ENCODE results near the gene LPAR3.

Gene LPAR3

GRCh38 chr1:84774669-84775534 is 118.1 kb downstream of the LPAR3 start:
- H3K4me3 ChIP-seq (ENCODE audit: control insufficient read depth, low read depth, low read length) = no peak overlapping the region
- DNase-seq (ENCODE audit: low read depth) = no peak
- TF ChIP-seq, protein P1, sequence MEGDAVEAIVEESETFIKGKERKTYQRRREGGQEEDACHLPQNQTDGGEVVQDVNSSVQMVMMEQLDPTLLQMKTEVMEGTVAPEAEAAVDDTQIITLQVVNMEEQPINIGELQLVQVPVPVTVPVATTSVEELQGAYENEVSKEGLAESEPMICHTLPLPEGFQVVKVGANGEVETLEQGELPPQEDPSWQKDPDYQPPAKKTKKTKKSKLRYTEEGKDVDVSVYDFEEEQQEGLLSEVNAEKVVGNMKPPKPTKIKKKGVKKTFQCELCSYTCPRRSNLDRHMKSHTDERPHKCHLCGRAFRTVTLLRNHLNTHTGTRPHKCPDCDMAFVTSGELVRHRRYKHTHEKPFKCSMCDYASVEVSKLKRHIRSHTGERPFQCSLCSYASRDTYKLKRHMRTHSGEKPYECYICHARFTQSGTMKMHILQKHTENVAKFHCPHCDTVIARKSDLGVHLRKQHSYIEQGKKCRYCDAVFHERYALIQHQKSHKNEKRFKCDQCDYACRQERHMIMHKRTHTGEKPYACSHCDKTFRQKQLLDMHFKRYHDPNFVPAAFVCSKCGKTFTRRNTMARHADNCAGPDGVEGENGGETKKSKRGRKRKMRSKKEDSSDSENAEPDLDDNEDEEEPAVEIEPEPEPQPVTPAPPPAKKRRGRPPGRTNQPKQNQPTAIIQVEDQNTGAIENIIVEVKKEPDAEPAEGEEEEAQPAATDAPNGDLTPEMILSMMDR (conservative IDR thresholded peaks at IDR 0.05; ENCODE audit: control insufficient read depth, insufficient read depth, low read depth, low read length) = no peak

DNA sequence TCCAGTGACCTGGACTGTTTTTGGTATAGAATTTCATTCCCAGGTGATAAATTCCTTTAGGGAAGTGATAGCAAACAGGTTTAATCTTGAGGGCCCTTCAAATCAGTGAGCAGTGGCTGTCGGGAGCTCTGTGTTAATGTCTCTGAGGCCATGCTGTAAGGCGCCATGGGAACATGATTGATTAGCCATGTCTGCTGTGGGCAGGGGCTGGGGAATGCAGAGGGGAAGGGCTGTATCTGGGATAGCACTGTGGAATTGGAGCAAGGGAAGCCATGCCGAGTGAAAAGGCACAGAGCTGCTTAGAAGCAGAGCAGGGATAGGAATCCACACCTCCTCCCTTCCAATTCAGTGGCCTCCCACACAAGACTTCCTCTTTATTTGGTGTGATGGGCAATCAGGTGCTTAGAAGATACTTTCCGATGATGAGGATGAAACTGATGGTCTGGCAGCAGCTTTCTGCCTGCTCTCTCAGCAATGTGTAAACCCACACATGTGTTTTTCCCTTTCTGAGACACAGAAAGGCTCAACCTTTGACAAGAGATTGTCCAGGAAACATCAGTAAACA is 119.0 kb downstream of the LPAR3 start:
- TF ChIP-seq, protein P1 (conservative IDR thresholded peaks at IDR 0.05; ENCODE audit: control insufficient read depth, insufficient read depth, low read depth, low read length) = no peak
- H3K4me3 ChIP-seq (ENCODE audit: control insufficient read depth, low read depth, low read length) = no peak overlapping the region
- DNase-seq (ENCODE audit: low read depth) = no peak

GRCh38 chr1:84773195-84773594 is 119.8 kb downstream of the LPAR3 start:
- H3K4me3 ChIP-seq (ENCODE audit: control insufficient read depth, low read depth, low read length) = no peak overlapping the region
- DNase-seq (ENCODE audit: low read depth) = no peak
- TF ChIP-seq, protein P1 (conservative IDR thresholded peaks at IDR 0.05; ENCODE audit: control insufficient read depth, insufficient read depth, low read depth, low read length) = no peak

DNA sequence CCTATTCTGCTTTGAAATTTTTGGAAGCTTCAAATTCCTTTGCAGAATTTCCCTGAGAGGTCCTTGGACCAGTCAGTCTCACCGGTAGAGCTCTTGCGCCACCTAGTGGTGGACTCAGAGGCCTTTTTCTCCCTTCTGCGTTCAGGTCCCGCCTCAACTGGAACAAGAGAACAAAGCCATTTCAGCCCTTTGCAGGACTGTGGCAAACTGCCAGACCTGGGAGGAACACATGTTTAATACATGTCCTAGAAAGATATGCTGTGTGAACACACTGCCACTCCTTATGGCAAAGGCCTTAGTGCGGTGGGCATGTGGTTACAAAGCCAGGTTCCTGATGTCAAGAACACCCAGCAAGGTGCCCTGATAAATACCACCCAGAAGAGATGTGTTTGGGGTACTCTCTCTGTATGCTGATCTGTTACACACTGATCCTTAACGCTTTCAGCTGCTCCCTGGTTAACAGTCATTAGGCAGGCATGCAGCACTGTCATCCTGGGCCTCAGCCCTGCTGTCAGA is 120.5 kb downstream of the LPAR3 start:
- TF ChIP-seq, protein P1 (conservative IDR thresholded peaks at IDR 0.05; ENCODE audit: control insufficient read depth, insufficient read depth, low read depth, low read length) = peak; percentile 98
- H3K4me3 ChIP-seq (ENCODE audit: control insufficient read depth, low read depth, low read length) = no peak overlapping the region
- DNase-seq (ENCODE audit: low read depth) = peak; percentile 83

GRCh38 chr1:84771895-84772294 is 121.1 kb downstream of the LPAR3 start:
- DNase-seq (ENCODE audit: low read depth) = no peak
- no peak overlapping the region for H3K4me3 ChIP-seq (ENCODE audit: control insufficient read depth, low read depth, low read length)
- TF ChIP-seq, protein P1 (conservative IDR thresholded peaks at IDR 0.05; ENCODE audit: control insufficient read depth, insufficient read depth, low read depth, low read length) = no peak

GRCh38 chr1:84770481-84770880 is 122.5 kb downstream of the LPAR3 start:
- TF ChIP-seq, protein P1 (conservative IDR thresholded peaks at IDR 0.05; ENCODE audit: control insufficient read depth, insufficient read depth, low read depth, low read length) = no peak
- no peak for DNase-seq (ENCODE audit: low read depth)
- no peak overlapping the region for H3K4me3 ChIP-seq (ENCODE audit: control insufficient read depth, low read depth, low read length)
